Karpas-422 (cell line): Measurements from ENCODE around the gene AMT. TPM values are rescaled to one million over a fixed set of nuclear protein-coding genes. Genes with fewer than 3 reads are reported as not detected.

Experiments
- DNase-seq: peaks from one replicate; pipeline ENCODE4 v3.0.0-alpha.2; 2015
- H2AFZ ChIP-seq: fragments of 200-600 bp; sonication (generic); 2 replicates; pipeline ENCODE4 v1.6.1; 2014; ENCODE audit warnings: antibody characterized with exemption, low read length, mixed read lengths
- H3K27ac ChIP-seq: fragments of 200-600 bp; sonication (generic); 2 replicates; pipeline ENCODE4 v1.5.1; 2014; ENCODE audit warnings: mild to moderate bottlenecking, low read length, moderate library complexity
- H3K27me3 ChIP-seq: fragments of 200-600 bp; sonication (generic); 2 replicates; pipeline ENCODE4 v1.6.1; 2014; ENCODE audit warnings: low read length, mixed read lengths
- H3K36me3 ChIP-seq: fragments of 200-600 bp; sonication (generic); 2 replicates; pipeline ENCODE4 v1.6.1; 2014; ENCODE audit warnings: low read length, mixed read lengths; ENCODE audit not compliant: insufficient read depth
- H3K4me1 ChIP-seq: fragments of 200-600 bp; sonication (generic); 2 replicates; pipeline ENCODE4 v1.6.1; 2014; ENCODE audit warnings: mild to moderate bottlenecking, low read length, mixed read lengths
- H3K4me2 ChIP-seq: fragments of 200-600 bp; sonication (generic); 2 replicates; pipeline ENCODE4 v1.6.1; 2014; ENCODE audit warnings: low read length, low read depth, mild to moderate bottlenecking; ENCODE audit not compliant: poor library complexity, severe bottlenecking
- H3K4me3 ChIP-seq: fragments of 200-600 bp; sonication (generic); 2 replicates; pipeline ENCODE4 v1.5.1; 2014; ENCODE audit warnings: mild to moderate bottlenecking, antibody characterized with exemption, low read length, mixed read lengths
- H3K79me2 ChIP-seq: fragments of 200-600 bp; sonication (generic); 2 replicates; pipeline ENCODE4 v1.6.1; 2014; ENCODE audit warnings: mild to moderate bottlenecking, low read length, mixed read lengths
- H3K9ac ChIP-seq: fragments of 200-600 bp; sonication (generic); 2 replicates; pipeline ENCODE4 v1.6.0; 2014; ENCODE audit warnings: low read length
- H3K9me2 ChIP-seq: fragments of 200-600 bp; sonication (generic), shearing (Covaris generic); replicated peaks from 2 replicates; pipeline ENCODE4 v1.6.0; 2014; ENCODE audit warnings: mild to moderate bottlenecking, low read length, moderate library complexity; ENCODE audit not compliant: insufficient read depth
- H3K9me3 ChIP-seq: fragments of 300-700, 200-600 bp; sonication (generic); 2 replicates; pipeline ENCODE4 v1.6.1; 2014; ENCODE audit warnings: low read length, mixed read lengths
- H4K20me1 ChIP-seq: fragments of 200-600 bp; sonication (generic); 2 replicates; pipeline ENCODE4 v1.6.1; 2014; ENCODE audit warnings: mild to moderate bottlenecking, antibody characterized with exemption, low read length, low read depth; ENCODE audit not compliant: insufficient read depth
- small RNA-seq: library from RNA; depleted of rRNA; stranded (forward); fragments of <200 nt; gene quantifications from one replicate; pipeline ENCODE3, GENCODE V24; 2014
- total RNA-seq: library from RNA; depleted of rRNA; stranded (reverse); fragments of >200 nt; shearing (Covaris generic); gene quantifications from 2 replicates; pipeline ENCODE4 v1.2.3, GENCODE V29; 2014; ENCODE audit warnings: low replicate concordance; rRNA removed

AMT gene
- total RNA-seq, 1 experiment from 2014 or later, result 5.9 TPM

DNA sequence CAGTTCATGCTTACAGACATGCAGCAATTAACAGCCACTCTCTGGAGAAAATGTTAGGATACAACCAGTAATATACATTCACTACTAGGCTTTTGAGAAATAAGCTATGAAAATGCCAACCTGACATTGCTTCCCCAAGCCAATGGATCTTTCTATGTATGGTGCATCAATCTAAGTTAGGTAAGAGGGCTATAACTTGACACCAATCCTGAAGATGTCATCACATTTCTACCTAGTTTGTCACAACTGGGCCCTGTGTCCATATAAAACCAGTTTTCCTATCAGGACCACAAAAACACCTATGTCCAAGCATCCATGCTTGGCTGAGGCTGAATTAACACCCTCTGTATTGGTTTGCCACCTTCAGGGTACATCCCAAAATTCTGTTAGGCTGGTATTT, 50.3 kb downstream of the AMT start:
- peaks cover 9% of the 10 kb centered on the region; the same call in 1 of the 2 replicates for H4K20me1 ChIP-seq
- H3K27ac ChIP-seq, result no peak overlapping the region
- peaks cover 36% of the 10 kb centered on the region for H3K36me3 ChIP-seq
- no peaks in the 10 kb centered on the region for H3K9me2 ChIP-seq
- no peaks in the 10 kb centered on the region for H3K27me3 ChIP-seq
- H3K4me1 ChIP-seq, result no peaks in the 10 kb centered on the region
- DNase-seq, result no peak
- no peak overlapping the region for H2AFZ ChIP-seq
- no peak overlapping the region for H3K9ac ChIP-seq
- no peak overlapping the region for H3K4me2 ChIP-seq
- peaks cover 74% of the 10 kb centered on the region for H3K79me2 ChIP-seq
- H3K9me3 ChIP-seq, result no peaks in the 10 kb centered on the region
- no peak overlapping the region for H3K4me3 ChIP-seq

DNA sequence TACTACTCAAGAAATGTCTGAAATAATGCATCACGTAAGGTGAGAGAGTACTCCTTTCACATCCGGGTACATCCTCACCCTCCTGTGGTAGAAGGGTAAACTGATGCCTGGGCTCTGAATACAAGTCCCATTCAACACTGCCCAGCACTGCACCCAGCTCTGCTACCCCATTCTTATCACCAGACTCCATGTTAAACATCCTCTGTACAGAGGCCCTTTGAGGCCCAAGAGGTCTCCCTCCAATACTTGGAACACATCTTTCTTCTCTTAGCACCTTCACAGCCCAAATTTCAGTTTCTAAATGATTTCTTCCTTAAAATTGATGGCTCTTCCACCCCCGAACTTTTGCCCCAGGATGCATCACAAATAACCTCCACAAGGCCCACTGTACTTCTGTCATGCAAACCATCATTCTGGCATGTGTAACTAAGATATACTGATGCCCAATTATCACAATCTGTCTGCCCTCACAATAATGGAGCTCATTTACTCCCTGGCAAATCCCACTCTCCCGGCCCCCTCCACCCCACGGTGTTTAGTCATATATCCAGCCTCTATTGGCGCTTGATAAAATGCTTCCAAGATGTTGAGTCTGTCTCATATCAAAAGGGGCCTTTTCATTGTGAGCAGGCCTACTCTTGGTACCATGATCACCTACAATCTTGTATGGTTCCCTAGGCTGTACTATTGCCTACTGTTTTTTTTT, 51.5 kb downstream of the AMT start:
- Histone ChIP-seq H3K9me3 (no peaks in the 10 kb centered on the region), H3K4me3 (no peak overlapping the region), H3K79me2 (peaks cover 74% of the 10 kb centered on the region), H3K36me3 (peaks cover 46% of the 10 kb centered on the region), H2AFZ (no peak overlapping the region), H3K4me2 (no peak overlapping the region), H3K27ac (no peak overlapping the region), H3K9ac (no peak overlapping the region), H3K4me1 (no peaks in the 10 kb centered on the region), H3K27me3 (no peaks in the 10 kb centered on the region), H4K20me1 (peaks cover 8% of the 10 kb centered on the region; the same call in 1 of the 2 replicates), H3K9me2 (no peaks in the 10 kb centered on the region)
- no peak for DNase-seq

Small RNAs within 50 kb of the gene (small RNA-seq; reads per million reads assigned to genes)
- gene RNA5SP130, result not detected

Other genes starting within 250 kb of the AMT start
- gene C3orf62, start 145.2 kb downstream of the AMT start, total RNA-seq, result 1.6 and 3.6 TPM in 2 replicates
- gene USP4, start 82.4 kb downstream of the AMT start, total RNA-seq, result 30.0 and 31.7 TPM in 2 replicates
- 89.0 and 127 TPM in 2 replicates for gene GPX1, start 64.1 kb downstream of the AMT start, total RNA-seq
- 227 and 281 TPM in 2 replicates for gene RHOA, start 10.5 kb downstream of the AMT start, total RNA-seq
- 17.2 and 26.9 TPM in 2 replicates for gene TCTA, start 10.1 kb downstream of the AMT start, total RNA-seq
- 17.8 and 23.9 TPM in 2 replicates for gene NICN1, start 6.9 kb upstream of the AMT start, total RNA-seq
- gene DAG1, start 47.8 kb upstream of the AMT start, total RNA-seq, result 11.3 and 19.1 TPM in 2 replicates
- gene BSN, start 132.0 kb upstream of the AMT start, total RNA-seq, result 0.37 and 0.61 TPM in 2 replicates